SK-N-SH (cell line): ENCODE results near the gene TP53BP2. TPM values are rescaled to one million over a fixed set of nuclear protein-coding genes. Genes with fewer than 3 reads are reported as not detected.

Source experiments
- SMC3 ChIP-seq: IDR thresholded peaks from 2 replicates; pipeline ENCODE4 v1.6.1; 2012; ENCODE audit warnings: low read depth, low read length, improper control_type of control experiment
- polyA plus RNA-seq, 3 experiments: library from polyadenylated mRNA; depleted of rRNA; stranded (reverse); fragments of >200 nt; gene quantifications; 2 replicates each; pipeline ENCODE4 v1.2.3, GENCODE V29; 2012

Gene TP53BP2
- polyA plus RNA-seq, 1 of the 3 experiments (the other 2 are of a cell fraction): 11.4 TPM

- no peak for TF ChIP-seq SMC3
Measured at GRCh38 chr1:223729906-223730305, 115.8 kb downstream of the TP53BP2 start (continued).

Other genes with a start within 250 kb of the TP53BP2 start
- not detected in 2 replicates for gene CAPN8, start 180.2 kb downstream of the TP53BP2 start, polyA plus RNA-seq (2012; rRNA removed)
- gene CAPN2, start 133.4 kb downstream of the TP53BP2 start, polyA plus RNA-seq (2012; rRNA removed): 208 and 209 TPM in 2 replicates